H1 (cell line): ENCODE measurements around the gene PACS1. TPM values are rescaled to one million over a fixed set of nuclear protein-coding genes. Genes with fewer than 3 reads are reported as not detected.

ENCODE experiments used
- CBX5 ChIP-seq: fragments of 300-800, 300-1000 bp; sonication (generic); IDR thresholded peaks from 2 replicates; pipeline ENCODE4 v1.7.1; 2016; ENCODE audit warnings: antibody characterized with exemption, low read length, low read depth
- GABPA ChIP-seq: IDR thresholded peaks from 2 replicates; pipeline ENCODE4 v1.6.1; 2011; ENCODE audit warnings: mild to moderate bottlenecking, low read length, moderate library complexity, borderline replicate concordance; ENCODE audit not compliant: insufficient read depth
- HDAC6 ChIP-seq: IDR thresholded peaks from one replicate; pipeline ENCODE4 v1.7.1; 2012; ENCODE audit warnings: low read depth, mild to moderate bottlenecking, inconsistent platforms, low read length, moderate library complexity
- KDM1A ChIP-seq: fragments of 200-600, 300-600 bp; sonication (generic); IDR thresholded peaks from 2 replicates; pipeline ENCODE4 v1.7.1; 2016; ENCODE audit warnings: mild to moderate bottlenecking, low read length, borderline replicate concordance
- SAP30 ChIP-seq: fragments of 300-600 bp; sonication (generic); IDR thresholded peaks from 2 replicates; pipeline ENCODE4 v1.7.1; 2012; ENCODE audit warnings: low read length, moderate library complexity, mild to moderate bottlenecking, inconsistent platforms; ENCODE audit not compliant: insufficient read depth, insufficient replicate concordance
- SIX5 ChIP-seq: IDR thresholded peaks from 2 replicates; pipeline ENCODE4 v1.6.1; 2011; ENCODE audit warnings: mild to moderate bottlenecking, low read depth, low read length
- polyA plus RNA-seq, 7 experiments: library from polyadenylated mRNA; depleted of rRNA in 3 of 7; stranded (reverse) in 5 of 7; unstranded in 2 of 7; fragments of >200 nt in 5 of 7; fragments of 200-250 nt in 2 of 7; gene quantifications; 1 replicate in 5 of 7; 2 replicates in 1 of 7; 4 replicates in 1 of 7; pipeline versions ENCODE4 v1.2.1 to v1.2.3, GENCODE V29; 2011 to 2013; ENCODE audit warnings: missing spikeins in 2 of 7, mixed read lengths in 2 of 7
- total RNA-seq: library from RNA; stranded (reverse); fragmentation: NEBNext Ultra II Directional; extraction: Animal tissue kit (Norgen Biotek cat#: 25700); gene quantifications from 2 replicates; pipeline ENCODE4 v1.2.1, GENCODE V29; 2021
- TF ChIP-seq, protein P1 (sequence below): fragments of 300-600 bp; sonication (generic); IDR thresholded peaks from 2 replicates; pipeline ENCODE4 v1.7.1; 2012; ENCODE audit warnings: low read length, moderate library complexity, mild to moderate bottlenecking, inconsistent platforms; ENCODE audit not compliant: insufficient replicate concordance

PACS1 gene
- total and polyA plus RNA-seq, 2 of the 8 experiments (the other 6 are each of a cell fraction or from before 2014, with no cell fraction given) = 11.5 to 36.0 TPM

DNA sequence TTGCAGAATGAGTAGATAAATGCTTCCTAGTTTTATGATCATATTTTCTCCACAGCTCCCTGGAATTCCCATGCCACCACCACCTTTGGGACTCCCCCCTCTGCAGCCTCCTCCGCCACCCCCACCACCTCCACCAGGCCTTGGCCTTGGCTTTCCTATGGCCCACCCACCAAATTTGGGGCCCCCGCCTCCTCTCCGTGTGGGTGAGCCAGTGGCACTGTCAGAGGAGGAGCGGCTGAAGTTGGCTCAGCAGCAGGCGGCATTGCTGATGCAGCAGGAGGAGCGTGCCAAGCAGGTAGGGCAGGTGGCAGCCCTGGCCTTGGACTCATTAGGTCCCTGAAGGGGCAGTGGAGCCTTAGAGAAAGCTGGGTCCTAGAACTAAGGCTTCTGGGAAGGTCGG, 15.1 kb upstream of the PACS1 start (continued):
- TF ChIP-seq, protein P1, sequence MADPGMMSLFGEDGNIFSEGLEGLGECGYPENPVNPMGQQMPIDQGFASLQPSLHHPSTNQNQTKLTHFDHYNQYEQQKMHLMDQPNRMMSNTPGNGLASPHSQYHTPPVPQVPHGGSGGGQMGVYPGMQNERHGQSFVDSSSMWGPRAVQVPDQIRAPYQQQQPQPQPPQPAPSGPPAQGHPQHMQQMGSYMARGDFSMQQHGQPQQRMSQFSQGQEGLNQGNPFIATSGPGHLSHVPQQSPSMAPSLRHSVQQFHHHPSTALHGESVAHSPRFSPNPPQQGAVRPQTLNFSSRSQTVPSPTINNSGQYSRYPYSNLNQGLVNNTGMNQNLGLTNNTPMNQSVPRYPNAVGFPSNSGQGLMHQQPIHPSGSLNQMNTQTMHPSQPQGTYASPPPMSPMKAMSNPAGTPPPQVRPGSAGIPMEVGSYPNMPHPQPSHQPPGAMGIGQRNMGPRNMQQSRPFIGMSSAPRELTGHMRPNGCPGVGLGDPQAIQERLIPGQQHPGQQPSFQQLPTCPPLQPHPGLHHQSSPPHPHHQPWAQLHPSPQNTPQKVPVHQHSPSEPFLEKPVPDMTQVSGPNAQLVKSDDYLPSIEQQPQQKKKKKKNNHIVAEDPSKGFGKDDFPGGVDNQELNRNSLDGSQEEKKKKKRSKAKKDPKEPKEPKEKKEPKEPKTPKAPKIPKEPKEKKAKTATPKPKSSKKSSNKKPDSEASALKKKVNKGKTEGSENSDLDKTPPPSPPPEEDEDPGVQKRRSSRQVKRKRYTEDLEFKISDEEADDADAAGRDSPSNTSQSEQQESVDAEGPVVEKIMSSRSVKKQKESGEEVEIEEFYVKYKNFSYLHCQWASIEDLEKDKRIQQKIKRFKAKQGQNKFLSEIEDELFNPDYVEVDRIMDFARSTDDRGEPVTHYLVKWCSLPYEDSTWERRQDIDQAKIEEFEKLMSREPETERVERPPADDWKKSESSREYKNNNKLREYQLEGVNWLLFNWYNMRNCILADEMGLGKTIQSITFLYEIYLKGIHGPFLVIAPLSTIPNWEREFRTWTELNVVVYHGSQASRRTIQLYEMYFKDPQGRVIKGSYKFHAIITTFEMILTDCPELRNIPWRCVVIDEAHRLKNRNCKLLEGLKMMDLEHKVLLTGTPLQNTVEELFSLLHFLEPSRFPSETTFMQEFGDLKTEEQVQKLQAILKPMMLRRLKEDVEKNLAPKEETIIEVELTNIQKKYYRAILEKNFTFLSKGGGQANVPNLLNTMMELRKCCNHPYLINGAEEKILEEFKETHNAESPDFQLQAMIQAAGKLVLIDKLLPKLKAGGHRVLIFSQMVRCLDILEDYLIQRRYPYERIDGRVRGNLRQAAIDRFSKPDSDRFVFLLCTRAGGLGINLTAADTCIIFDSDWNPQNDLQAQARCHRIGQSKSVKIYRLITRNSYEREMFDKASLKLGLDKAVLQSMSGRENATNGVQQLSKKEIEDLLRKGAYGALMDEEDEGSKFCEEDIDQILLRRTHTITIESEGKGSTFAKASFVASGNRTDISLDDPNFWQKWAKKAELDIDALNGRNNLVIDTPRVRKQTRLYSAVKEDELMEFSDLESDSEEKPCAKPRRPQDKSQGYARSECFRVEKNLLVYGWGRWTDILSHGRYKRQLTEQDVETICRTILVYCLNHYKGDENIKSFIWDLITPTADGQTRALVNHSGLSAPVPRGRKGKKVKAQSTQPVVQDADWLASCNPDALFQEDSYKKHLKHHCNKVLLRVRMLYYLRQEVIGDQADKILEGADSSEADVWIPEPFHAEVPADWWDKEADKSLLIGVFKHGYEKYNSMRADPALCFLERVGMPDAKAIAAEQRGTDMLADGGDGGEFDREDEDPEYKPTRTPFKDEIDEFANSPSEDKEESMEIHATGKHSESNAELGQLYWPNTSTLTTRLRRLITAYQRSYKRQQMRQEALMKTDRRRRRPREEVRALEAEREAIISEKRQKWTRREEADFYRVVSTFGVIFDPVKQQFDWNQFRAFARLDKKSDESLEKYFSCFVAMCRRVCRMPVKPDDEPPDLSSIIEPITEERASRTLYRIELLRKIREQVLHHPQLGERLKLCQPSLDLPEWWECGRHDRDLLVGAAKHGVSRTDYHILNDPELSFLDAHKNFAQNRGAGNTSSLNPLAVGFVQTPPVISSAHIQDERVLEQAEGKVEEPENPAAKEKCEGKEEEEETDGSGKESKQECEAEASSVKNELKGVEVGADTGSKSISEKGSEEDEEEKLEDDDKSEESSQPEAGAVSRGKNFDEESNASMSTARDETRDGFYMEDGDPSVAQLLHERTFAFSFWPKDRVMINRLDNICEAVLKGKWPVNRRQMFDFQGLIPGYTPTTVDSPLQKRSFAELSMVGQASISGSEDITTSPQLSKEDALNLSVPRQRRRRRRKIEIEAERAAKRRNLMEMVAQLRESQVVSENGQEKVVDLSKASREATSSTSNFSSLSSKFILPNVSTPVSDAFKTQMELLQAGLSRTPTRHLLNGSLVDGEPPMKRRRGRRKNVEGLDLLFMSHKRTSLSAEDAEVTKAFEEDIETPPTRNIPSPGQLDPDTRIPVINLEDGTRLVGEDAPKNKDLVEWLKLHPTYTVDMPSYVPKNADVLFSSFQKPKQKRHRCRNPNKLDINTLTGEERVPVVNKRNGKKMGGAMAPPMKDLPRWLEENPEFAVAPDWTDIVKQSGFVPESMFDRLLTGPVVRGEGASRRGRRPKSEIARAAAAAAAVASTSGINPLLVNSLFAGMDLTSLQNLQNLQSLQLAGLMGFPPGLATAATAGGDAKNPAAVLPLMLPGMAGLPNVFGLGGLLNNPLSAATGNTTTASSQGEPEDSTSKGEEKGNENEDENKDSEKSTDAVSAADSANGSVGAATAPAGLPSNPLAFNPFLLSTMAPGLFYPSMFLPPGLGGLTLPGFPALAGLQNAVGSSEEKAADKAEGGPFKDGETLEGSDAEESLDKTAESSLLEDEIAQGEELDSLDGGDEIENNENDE = no peak
- TF ChIP-seq SAP30 = no peak
- no peak for TF ChIP-seq KDM1A
- TF ChIP-seq SIX5 = no peak
- TF ChIP-seq HDAC6 = no peak
- no peak for TF ChIP-seq CBX5
- no peak for TF ChIP-seq GABPA
